GM20000 (cell line): Measurements from ENCODE around the gene VGLL1.

Experiments used
- DNase-seq: peaks from one replicate; pipeline ENCODE4 v3.0.0; 2012; ENCODE audit warnings: low spot score
- CTCF ChIP-seq: IDR thresholded peaks from 2 replicates; pipeline ENCODE4 v1.5.1; 2012; ENCODE audit warnings: mild to moderate bottlenecking, control low read depth; ENCODE audit errors: extremely low read depth, missing control alignments

The VGLL1 gene

DNA sequence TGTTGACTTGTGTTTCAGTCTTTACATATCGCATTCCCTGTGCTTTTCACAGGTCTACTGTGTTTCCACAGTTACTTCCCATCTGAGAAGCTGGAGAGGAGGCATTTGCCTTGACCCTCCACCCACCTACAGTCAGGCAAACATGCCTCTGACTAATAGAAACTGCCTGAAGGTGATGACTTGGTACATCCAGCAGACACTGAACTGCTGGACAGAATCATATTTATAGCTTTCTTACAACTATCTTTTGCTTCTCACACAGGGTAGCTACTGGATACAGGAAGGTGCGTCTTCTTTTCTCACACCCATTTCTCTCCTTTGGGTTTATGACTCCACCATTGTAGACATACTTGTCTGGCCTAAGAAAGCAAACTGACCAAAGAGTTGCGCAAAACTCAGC, 58.0 kb downstream of the VGLL1 start:
- DNase-seq = no peak
- TF ChIP-seq CTCF = no peak

GRCh38 chrX:136597356-136597755, 65.3 kb downstream of the VGLL1 start:
- no peak for DNase-seq

DNA sequence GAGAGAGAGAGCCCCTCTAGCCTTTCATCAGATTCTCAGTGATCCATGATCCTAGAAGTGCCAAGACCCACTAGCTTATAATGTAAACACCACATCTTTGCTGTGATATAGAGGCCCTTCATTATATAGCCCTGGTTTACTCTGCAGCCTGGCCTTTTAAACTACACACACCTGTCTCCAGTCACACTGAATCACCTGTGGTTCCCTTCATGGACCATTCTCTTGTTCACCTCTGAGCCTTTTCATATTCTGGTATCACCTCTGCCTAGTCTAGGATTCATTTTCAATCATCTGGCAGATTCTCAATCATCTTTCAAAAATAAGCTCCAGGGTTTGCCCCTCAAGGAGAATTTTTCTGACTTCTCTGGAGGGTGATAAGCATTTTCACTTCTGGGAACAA, 65.9 kb downstream of the VGLL1 start:
- DNase-seq = no peak
- TF ChIP-seq CTCF = no peak

More at GRCh38 chrX:136597356-136597755, 65.3 kb downstream of the VGLL1 start:
- no peak for TF ChIP-seq CTCF

DNA sequence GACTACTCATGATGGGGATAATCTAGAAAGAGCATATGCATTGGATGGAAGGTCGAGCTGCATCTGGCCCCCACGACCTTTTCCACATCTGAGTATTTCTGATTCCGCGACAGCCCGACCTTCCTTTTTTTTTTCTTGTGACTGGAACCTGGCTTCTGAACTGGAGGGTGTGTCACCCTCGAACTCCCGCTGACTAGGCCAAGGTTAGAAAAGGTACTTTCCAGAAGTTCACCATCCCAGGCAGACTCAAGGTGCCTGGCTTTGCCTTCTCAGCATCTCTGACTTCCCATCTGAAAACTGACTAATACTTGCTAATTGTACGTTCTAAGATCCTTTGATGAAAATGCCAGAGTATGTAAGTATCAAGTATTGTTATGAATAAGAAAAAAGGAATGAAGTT, 66.6 kb downstream of the VGLL1 start:
- no peak for DNase-seq
- TF ChIP-seq CTCF = no peak

- TF ChIP-seq CTCF = no peak
- no peak for DNase-seq
These were observed 68.0 kb downstream of the VGLL1 start for GRCh38 chrX:136600059-136600458.
